ENCODE data around the gene SYDE1. TPM values are rescaled to one million over a fixed set of nuclear protein-coding genes. Genes with fewer than 3 reads are reported as not detected.

The SYDE1 gene
- total and polyA plus RNA-seq, 4 donors: 0.72 to 4.2 (median 3.7) TPM

DNA sequence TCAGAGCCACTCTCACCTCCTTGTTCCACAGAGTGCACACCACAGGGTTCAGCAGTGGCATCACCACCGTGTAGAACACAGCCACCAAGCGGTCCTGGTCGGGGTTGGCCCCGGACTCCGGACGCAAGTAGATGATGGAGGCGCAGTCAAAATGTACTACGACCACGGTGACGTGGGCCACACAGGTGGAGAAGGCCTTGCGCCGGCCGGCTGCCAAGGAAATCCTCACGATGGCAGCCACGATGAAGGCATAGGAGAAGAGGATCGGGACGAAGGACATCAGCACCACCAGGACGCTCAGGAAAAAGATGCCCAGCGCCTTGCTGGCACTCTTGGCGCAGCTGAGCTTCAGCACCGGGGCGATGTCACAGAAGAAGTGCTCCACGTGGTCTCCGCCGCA, 33.9 kb downstream of the SYDE1 start:
- Histone ChIP-seq H3K4me3 (ENCODE audit: low read depth in 1 of 3, low read length in 3 of 3) (no peak overlapping the region), H3K27ac (ENCODE audit: low read depth in 1 of 2, low read length in 2 of 2) (no peak overlapping the region), H3K9me3 (ENCODE audit: control insufficient read depth in 4 of 4, low read length in 3 of 4) (peaks cover 0 to 4% (median 0%) of the 10 kb centered on the region in 4 donors), H3K36me3 (ENCODE audit: control insufficient read depth in 4 of 4, insufficient read depth in 3 of 4, low read depth in 1 of 4, low read length in 3 of 4) (no peaks in the 10 kb centered on the region), H3K4me1 (ENCODE audit: control insufficient read depth in 4 of 4, insufficient read depth in 4 of 4, low read length in 3 of 4) (no peaks in the 10 kb centered on the region), H3K27me3 (ENCODE audit: control insufficient read depth in 4 of 4, insufficient read depth in 4 of 4, low read length in 3 of 4) (peaks cover 0 to 2% (median 0%) of the 10 kb centered on the region in 4 donors), H3K9ac (ENCODE audit: low read depth in 1 of 2, low read length in 2 of 2) (no peak overlapping the region)
- DNase-seq (ENCODE audit: low spot score): no peak
- 85% methylated on average over 25 of the region's 25 CpGs for WGBS
- TF ChIP-seq, protein P1, sequence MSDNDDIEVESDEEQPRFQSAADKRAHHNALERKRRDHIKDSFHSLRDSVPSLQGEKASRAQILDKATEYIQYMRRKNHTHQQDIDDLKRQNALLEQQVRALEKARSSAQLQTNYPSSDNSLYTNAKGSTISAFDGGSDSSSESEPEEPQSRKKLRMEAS (IDR thresholded peaks at IDR 0.05): no peak
- TF ChIP-seq HNF4A (conservative IDR thresholded peaks at IDR 0.05) (no peak), JUND (IDR thresholded peaks at IDR 0.05) (no peak), RAD21 (IDR thresholded peaks at IDR 0.05) (no peak), EGR1 (IDR thresholded peaks at IDR 0.05; ENCODE audit: low read depth in 2 of 2) (no peak), RXRA (IDR thresholded peaks at IDR 0.05) (no peak), YY1 (IDR thresholded peaks at IDR 0.05) (no peak)
- TF ChIP-seq, protein P2, sequence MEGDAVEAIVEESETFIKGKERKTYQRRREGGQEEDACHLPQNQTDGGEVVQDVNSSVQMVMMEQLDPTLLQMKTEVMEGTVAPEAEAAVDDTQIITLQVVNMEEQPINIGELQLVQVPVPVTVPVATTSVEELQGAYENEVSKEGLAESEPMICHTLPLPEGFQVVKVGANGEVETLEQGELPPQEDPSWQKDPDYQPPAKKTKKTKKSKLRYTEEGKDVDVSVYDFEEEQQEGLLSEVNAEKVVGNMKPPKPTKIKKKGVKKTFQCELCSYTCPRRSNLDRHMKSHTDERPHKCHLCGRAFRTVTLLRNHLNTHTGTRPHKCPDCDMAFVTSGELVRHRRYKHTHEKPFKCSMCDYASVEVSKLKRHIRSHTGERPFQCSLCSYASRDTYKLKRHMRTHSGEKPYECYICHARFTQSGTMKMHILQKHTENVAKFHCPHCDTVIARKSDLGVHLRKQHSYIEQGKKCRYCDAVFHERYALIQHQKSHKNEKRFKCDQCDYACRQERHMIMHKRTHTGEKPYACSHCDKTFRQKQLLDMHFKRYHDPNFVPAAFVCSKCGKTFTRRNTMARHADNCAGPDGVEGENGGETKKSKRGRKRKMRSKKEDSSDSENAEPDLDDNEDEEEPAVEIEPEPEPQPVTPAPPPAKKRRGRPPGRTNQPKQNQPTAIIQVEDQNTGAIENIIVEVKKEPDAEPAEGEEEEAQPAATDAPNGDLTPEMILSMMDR (IDR thresholded peaks at IDR 0.05; ENCODE audit: low read depth, low read length, missing input control): no peak

DNA sequence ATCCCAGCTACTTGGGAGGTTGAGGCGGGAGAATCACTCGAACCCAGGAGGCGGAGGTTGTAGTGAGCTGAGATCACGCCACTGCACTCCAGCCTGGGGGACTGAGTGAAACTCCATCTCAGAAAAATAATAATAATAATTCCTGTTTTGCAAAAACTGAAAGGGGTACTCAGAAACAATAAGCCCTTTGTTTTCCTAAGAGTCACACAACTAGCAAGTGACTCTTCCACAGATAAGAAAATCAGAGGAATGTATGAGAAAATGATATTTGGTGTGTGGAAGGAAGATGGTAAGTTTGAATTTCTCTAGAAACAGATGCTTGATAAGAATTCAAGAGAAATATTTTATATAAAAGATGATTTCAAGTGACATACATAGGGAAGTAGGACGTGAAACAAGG, 35.1 kb downstream of the SYDE1 start:
- TF ChIP-seq TAF1 (conservative IDR thresholded peaks at IDR 0.05): no peak
- TF ChIP-seq HNF4A (conservative IDR thresholded peaks at IDR 0.05): no peak
- TF ChIP-seq SP1 (IDR thresholded peaks at IDR 0.05): no peak
- WGBS: 85% methylated on average over 5 of the region's 5 CpGs
- no peak overlapping the region for H3K9ac ChIP-seq (ENCODE audit: low read depth in 1 of 2, low read length in 2 of 2)
- H3K9me3 ChIP-seq (ENCODE audit: control insufficient read depth in 4 of 4, low read length in 3 of 4): peaks cover 0 to 4% (median 0%) of the 10 kb centered on the region in 4 donors
- H3K27ac ChIP-seq (ENCODE audit: low read depth in 1 of 2, low read length in 2 of 2): no peak overlapping the region
- no peaks in the 10 kb centered on the region for H3K36me3 ChIP-seq (ENCODE audit: control insufficient read depth in 4 of 4, insufficient read depth in 3 of 4, low read depth in 1 of 4, low read length in 3 of 4)
- peaks cover 0 to 2% (median 0%) of the 10 kb centered on the region in 4 donors for H3K27me3 ChIP-seq (ENCODE audit: control insufficient read depth in 4 of 4, insufficient read depth in 4 of 4, low read length in 3 of 4)
- H3K4me1 ChIP-seq (ENCODE audit: control insufficient read depth in 4 of 4, insufficient read depth in 4 of 4, low read length in 3 of 4): no peaks in the 10 kb centered on the region
- no peak overlapping the region for H3K4me3 ChIP-seq (ENCODE audit: low read depth in 1 of 3, low read length in 3 of 3)
- no peak for DNase-seq (ENCODE audit: low spot score)

DNA sequence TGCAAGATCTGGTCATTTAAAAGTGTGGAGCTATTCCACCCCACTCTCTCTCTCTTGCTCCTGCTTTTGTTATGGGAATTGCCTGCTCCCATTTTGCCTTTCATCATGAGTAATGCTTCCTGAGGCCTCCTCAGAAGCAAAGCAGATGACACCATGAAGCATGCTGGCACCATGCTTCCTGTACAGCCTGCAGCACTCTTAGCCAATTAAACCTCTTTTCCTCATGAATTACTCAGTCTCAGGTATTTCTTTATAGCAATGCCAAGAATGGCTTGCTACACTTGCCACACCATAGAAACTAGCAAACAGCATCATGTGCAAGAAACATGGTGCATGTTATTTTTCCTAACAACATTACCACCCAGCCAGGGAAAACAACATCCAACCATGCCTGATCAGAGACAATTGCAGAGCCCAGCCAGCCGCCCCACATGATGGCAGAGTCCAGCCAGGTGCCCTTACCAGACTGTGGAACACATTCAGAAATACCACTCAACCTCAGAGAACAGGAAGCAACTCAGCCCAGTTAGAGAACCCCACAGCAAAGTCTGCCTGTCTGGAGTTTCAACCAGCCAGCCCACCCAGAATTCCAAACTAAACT, 36.9 kb downstream of the SYDE1 start:
- TF ChIP-seq RXRA (IDR thresholded peaks at IDR 0.05): no peak
- no peak for TF ChIP-seq TAF1 (conservative IDR thresholded peaks at IDR 0.05)
- TF ChIP-seq FOXA1 (IDR thresholded peaks at IDR 0.05): no peak
- no peak for TF ChIP-seq ATF3 (IDR thresholded peaks at IDR 0.05)
- no peak for TF ChIP-seq JUND (IDR thresholded peaks at IDR 0.05)
- peaks cover 0 to 1% (median 0%) of the 10 kb centered on the region in 4 donors for H3K9me3 ChIP-seq (ENCODE audit: control insufficient read depth in 4 of 4, low read length in 3 of 4)

More for the DNA sequence above, 36.9 kb downstream of the SYDE1 start:
- no peak for DNase-seq (ENCODE audit: low spot score)
- no peaks in the 10 kb centered on the region for H3K36me3 ChIP-seq (ENCODE audit: control insufficient read depth in 4 of 4, insufficient read depth in 3 of 4, low read depth in 1 of 4, low read length in 3 of 4)
- H3K27ac ChIP-seq (ENCODE audit: low read depth in 1 of 2, low read length in 2 of 2): no peak overlapping the region
- H3K4me3 ChIP-seq (ENCODE audit: low read depth in 1 of 3, low read length in 3 of 3): no peak overlapping the region
- 92% methylated on average over 1 of the region's 1 CpG for WGBS
- H3K9ac ChIP-seq (ENCODE audit: low read depth in 1 of 2, low read length in 2 of 2): no peak overlapping the region
- H3K27me3 ChIP-seq (ENCODE audit: control insufficient read depth in 4 of 4, insufficient read depth in 4 of 4, low read length in 3 of 4): peaks cover 0 to 2% (median 0%) of the 10 kb centered on the region in 4 donors
- no peaks in the 10 kb centered on the region for H3K4me1 ChIP-seq (ENCODE audit: control insufficient read depth in 4 of 4, insufficient read depth in 4 of 4, low read length in 3 of 4)
